PC-3 (cell line): ENCODE measurements around the gene SULT1C3. TPM values are rescaled to one million over a fixed set of nuclear protein-coding genes. Genes with fewer than 3 reads are reported as not detected.

Experiments
- ATAC-seq: fragments of 200-7000 bp; cut with Tn5 transposase; 2 replicates; pipeline ENCODE4 v1.9.1; 2020; ENCODE audit warnings: mild to moderate bottlenecking, moderate library complexity
- BruUV-seq: library from RNA; stranded (reverse); fragments of 400-500 nt; replicated peaks from 2 replicates; lab custom pipeline; 2021; lab: Mats Ljungman, UMichigan
- CTCF ChIA-PET: fragments of 300-600 bp; sonication (Branson Sonifier 250); formaldehyde crosslinking; loops from one replicate; lab custom pipeline; 2022; ENCODE audit warnings: antibody characterized with exemption; lab: Charles Lee
- POLR2A ChIA-PET: fragments of 300-600 bp; sonication (Branson Sonifier 250); formaldehyde crosslinking; loops from one replicate; lab custom pipeline; 2022; ENCODE audit warnings: antibody characterized with exemption; ENCODE audit not compliant: unreplicated experiment; lab: Charles Lee
- DNase-seq: peaks from one replicate; pipeline ENCODE4 v3.0.0-alpha.2; 2015
- H2AFZ ChIP-seq: fragments of 300-600 bp; sonication (generic); 2 replicates; pipeline ENCODE4 v1.6.0; 2016; ENCODE audit warnings: antibody characterized with exemption, low read length
- H3F3A ChIP-seq: fragments of 300-600 bp; sonication (generic); one replicate; pipeline ENCODE4 v1.6.0; 2017; ENCODE audit warnings: antibody characterized with exemption, low read length, control low read depth, mild to moderate bottlenecking; ENCODE audit not compliant: unreplicated experiment
- H3K27ac ChIP-seq: fragments of 300-600 bp; sonication (generic); 2 replicates; pipeline ENCODE4 v1.5.1; 2016; ENCODE audit warnings: mild to moderate bottlenecking, low read length
- H3K27me3 ChIP-seq: fragments of 300-600 bp; sonication (generic); 2 replicates; pipeline ENCODE4 v1.6.1; 2016; ENCODE audit warnings: low read length, mixed read lengths
- H3K36me3 ChIP-seq: fragments of 300-600 bp; sonication (generic); 2 replicates; pipeline ENCODE4 v1.6.1; 2016; ENCODE audit warnings: low read depth, mixed run types, low read length, mixed read lengths
- H3K4me1 ChIP-seq: fragments of 300-600 bp; sonication (generic); 2 replicates; pipeline ENCODE4 v1.5.1; 2016; ENCODE audit warnings: low read length; ENCODE audit not compliant: insufficient read depth
- H3K4me2 ChIP-seq: fragments of 300-600 bp; sonication (generic); 2 replicates; pipeline ENCODE4 v1.6.0; 2016; ENCODE audit warnings: low read length
- H3K4me3 ChIP-seq: fragments of 300-600 bp; sonication (generic); 2 replicates; pipeline ENCODE4 v1.5.1; 2016; ENCODE audit warnings: mild to moderate bottlenecking, low read length, mixed read lengths
- H3K79me2 ChIP-seq: fragments of 300-600 bp; sonication (generic); 2 replicates; pipeline ENCODE4 v1.6.1; 2017; ENCODE audit warnings: low read length, mixed read lengths
- H3K9ac ChIP-seq: fragments of 300-600 bp; sonication (generic); 2 replicates; pipeline ENCODE4 v1.6.0; 2016; ENCODE audit warnings: mild to moderate bottlenecking, low read length
- H3K9me2 ChIP-seq: fragments of 300-600 bp; sonication (generic); replicated peaks from 2 replicates; pipeline ENCODE4 v1.6.1; 2016; ENCODE audit warnings: mixed run types, low read length, mixed read lengths
- H3K9me3 ChIP-seq: fragments of 300-600 bp; sonication (generic); 2 replicates; pipeline ENCODE4 v1.6.1; 2016; ENCODE audit warnings: low read length, mixed read lengths
- H4K20me1 ChIP-seq: fragments of 300-600 bp; sonication (generic); 2 replicates; pipeline ENCODE4 v1.6.1; 2016; ENCODE audit warnings: low read length, mixed read lengths
- CTCF ChIP-seq: fragments of 300-600 bp; sonication (generic); conservative IDR thresholded peaks from 2 replicates; pipeline ENCODE4 v1.5.1; 2017; ENCODE audit warnings: antibody characterized with exemption, low read depth, mild to moderate bottlenecking, low read length
- EZH2 ChIP-seq: fragments of 300-600 bp; sonication (generic); IDR thresholded peaks from one replicate; pipeline ENCODE4 v1.6.1; 2017; ENCODE audit warnings: antibody characterized with exemption, mild to moderate bottlenecking, low read length; ENCODE audit not compliant: unreplicated experiment
- EZH2phosphoT487 ChIP-seq: fragments of 300-600 bp; sonication (generic); IDR thresholded peaks from 2 replicates; pipeline ENCODE4 v1.6.1; 2018; ENCODE audit warnings: mild to moderate bottlenecking, antibody characterized with exemption, low read length, borderline replicate concordance
- intact Hi-C: fragments of 100-400 bp; cut with micrococcal nuclease; formaldehyde crosslinking; loops from 2 replicates; pipeline ENCODE4 v1.9.0; 2023
- total RNA-seq: library from RNA; depleted of rRNA; stranded (reverse); fragments of >200 nt; gene quantifications from 2 replicates; pipeline ENCODE4 v1.2.3, GENCODE V29; 2014

SULT1C3 gene
- total RNA-seq, 1 experiment from 2014 or later, result not detected

- Histone ChIP-seq H3F3A (no peaks in the 10 kb centered on the region), H4K20me1 (no peaks in the 10 kb centered on the region), H2AFZ (no peak overlapping the region; the same call in 1 of the 2 replicates), H3K4me3 (no peak overlapping the region), H3K27ac (peak overlapping the region; percentile 73; the same call in 1 of the 2 replicates), H3K9ac (no peak overlapping the region), H3K36me3 (no peaks in the 10 kb centered on the region), H3K4me2 (no peak overlapping the region), H3K4me1 (peaks cover 38% of the 10 kb centered on the region), H3K9me2 (no peaks in the 10 kb centered on the region), H3K9me3 (no peaks in the 10 kb centered on the region), H3K27me3 (no peaks in the 10 kb centered on the region), H3K79me2 (no peaks in the 10 kb centered on the region)
- ATAC-seq (no peak), DNase-seq (no peak)
- TF ChIP-seq EZH2phosphoT487 (no peak), CTCF (no peak)
- ChIA-PET CTCF (no interaction called here), POLR2A (no interaction called here)
- intact Hi-C loops, result loop anchor here (5.0 kb wide), 1 partner anchor 54 kb away; no protein-coding TSS in a partner anchor
- no TSS peak for BruUV-seq
Measured at GRCh38 chr2:108270768-108271506, 31.2 kb downstream of the SULT1C3 start.

- no peaks in the 10 kb centered on the region for H3K36me3 ChIP-seq
- no peaks in the 10 kb centered on the region for H4K20me1 ChIP-seq
- no peaks in the 10 kb centered on the region for H3K9me2 ChIP-seq
- ATAC-seq, result peak; percentile 78
- peak overlapping the region; percentile 55 for H3K9ac ChIP-seq
- TF ChIP-seq CTCF, result no peak
- no peak for TF ChIP-seq EZH2phosphoT487
- no peak for TF ChIP-seq EZH2
- H3K4me2 ChIP-seq, result peak overlapping the region; percentile 86
- H3K4me1 ChIP-seq, result peaks cover 37% of the 10 kb centered on the region
- H2AFZ ChIP-seq, result peak overlapping the region; percentile 86
- ChIA-PET POLR2A (interaction anchor here (0.5 kb wide), 1 partner anchor 53 kb away, joined by 4 read pairs; no protein-coding TSS in a partner anchor), CTCF (interaction anchor here (0.5 to 0.6 kb wide), 2 partner anchors 18 to 302 kb away, joined by 3 to 4 read pairs; no protein-coding TSS in a partner anchor)
- no peaks in the 10 kb centered on the region for H3K79me2 ChIP-seq
- intact Hi-C loops, result loop anchor here (5.0 kb wide), 1 partner anchor 54 kb away; no protein-coding TSS in a partner anchor
- peak overlapping the region; percentile 60 for H3K4me3 ChIP-seq
- peak; percentile 86 for DNase-seq
- no peaks in the 10 kb centered on the region for H3F3A ChIP-seq
- H3K27me3 ChIP-seq, result no peaks in the 10 kb centered on the region
- no peaks in the 10 kb centered on the region for H3K9me3 ChIP-seq
- peak overlapping the region; percentile 73 for H3K27ac ChIP-seq
- TSS peak; percentile 67 for BruUV-seq
Measured at GRCh38 chr2:108271691-108272253, 32.0 kb downstream of the SULT1C3 start.
